ENCODE measurements around the gene BEST4. TPM values are rescaled to one million over a fixed set of nuclear protein-coding genes. Genes with fewer than 3 reads are reported as not detected.

The BEST4 gene
- total and polyA plus RNA-seq, 2 of the 13 experiments (the other 11 are each of a cell fraction or from before 2014, with no cell fraction given): 0.77 to 1.4 TPM

DNA sequence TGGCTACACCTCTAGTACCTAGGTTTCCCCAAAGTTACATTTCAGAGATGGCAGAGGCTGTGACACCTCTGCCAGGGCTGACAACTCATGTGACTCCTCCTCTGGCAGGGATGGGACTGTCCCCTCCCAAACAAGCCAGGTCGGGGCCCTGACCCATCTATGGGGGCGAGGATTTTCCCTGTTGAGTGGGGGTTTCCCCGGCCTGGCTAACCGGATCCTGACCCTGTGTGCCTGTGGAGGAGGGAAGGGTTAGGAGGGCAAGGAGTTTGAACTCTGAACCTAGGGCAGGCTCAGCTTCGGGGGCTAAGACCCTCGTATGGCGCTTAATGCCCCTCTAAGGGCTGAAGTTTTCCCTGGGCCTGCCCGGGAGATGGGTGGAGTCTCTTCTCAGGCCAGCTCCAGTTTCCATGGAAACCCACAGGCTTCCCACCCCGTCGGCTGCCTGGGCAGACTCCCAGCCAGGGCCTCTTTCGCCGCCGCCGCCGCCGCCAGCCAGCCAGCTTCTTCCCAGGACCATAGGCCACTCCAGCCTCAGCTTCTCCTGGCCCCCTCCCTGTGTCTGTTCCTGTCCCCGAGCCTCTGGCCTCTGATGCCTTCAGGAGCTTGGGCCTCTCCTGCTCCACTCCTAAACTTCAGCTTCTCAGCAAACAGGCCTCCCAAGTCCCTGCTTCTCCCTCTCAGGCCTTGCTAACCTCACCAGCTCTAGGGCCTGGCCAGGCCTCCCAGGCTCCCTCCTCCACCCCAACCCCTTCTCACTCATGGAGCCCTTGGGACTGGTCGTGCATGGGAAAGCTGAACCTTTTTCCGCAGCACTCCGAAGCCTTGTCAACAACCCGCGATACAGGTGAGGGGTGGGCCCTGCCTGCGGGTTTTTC lies 20.3 kb upstream of the BEST4 start, which contains the start of gene BTBD19 (continued):
- TF ChIP-seq FOXO4 (CRISPR knock-in tag; conservative IDR thresholded peaks at IDR 0.05) (no peak), ZBED4 (CRISPR knock-in tag; IDR thresholded peaks at IDR 0.05; ENCODE audit: borderline replicate concordance) (no peak), AGO2 (optimal IDR thresholded peaks at IDR 0.05; ENCODE audit: low read depth, low read length) (peak; percentile 79), ZNF33B (CRISPR knock-in tag; IDR thresholded peaks at IDR 0.05) (no peak), ZBTB33 (CRISPR knock-in tag; IDR thresholded peaks at IDR 0.05) (0 out of 2 replicates have a peak, but pooled peaks have one; percentile 3), ZNF468 (CRISPR knock-in tag; IDR thresholded peaks at IDR 0.05) (no peak), ZNF276 (CRISPR knock-in tag; IDR thresholded peaks at IDR 0.05; ENCODE audit: low read depth) (0 out of 2 replicates have a peak, but pooled peaks have one; percentile 36), FOXK2 (IDR thresholded peaks at IDR 0.05) (no peak), ZNF142 (CRISPR knock-in tag; IDR thresholded peaks at IDR 0.05) (no peak), ZNF101 (CRISPR knock-in tag; IDR thresholded peaks at IDR 0.05; ENCODE audit: borderline replicate concordance, low read depth) (no peak)

Data from HepG2 (cell line).